ENCODE data around the gene EPHA8.

EPHA8 gene

GRCh38 chr1:22529901-22530621 lies 33.2 kb upstream of the EPHA8 start:
- TF ChIP-seq CTCF (IDR thresholded peaks at IDR 0.05; ENCODE audit: low read depth, low read length) (no peak), POLR2A (IDR thresholded peaks at IDR 0.05; ENCODE audit: extremely low read depth, insufficient read length) (no peak), MYC (IDR thresholded peaks at IDR 0.05; ENCODE audit: low read depth, low read length) (no peak), MAX (IDR thresholded peaks at IDR 0.05; ENCODE audit: low read depth, low read length) (no peak)
- DNase-seq (ENCODE audit: low read depth) = no peak
- no peak overlapping the region for H3K4me3 ChIP-seq (ENCODE audit: low read depth, low read length)

DNA sequence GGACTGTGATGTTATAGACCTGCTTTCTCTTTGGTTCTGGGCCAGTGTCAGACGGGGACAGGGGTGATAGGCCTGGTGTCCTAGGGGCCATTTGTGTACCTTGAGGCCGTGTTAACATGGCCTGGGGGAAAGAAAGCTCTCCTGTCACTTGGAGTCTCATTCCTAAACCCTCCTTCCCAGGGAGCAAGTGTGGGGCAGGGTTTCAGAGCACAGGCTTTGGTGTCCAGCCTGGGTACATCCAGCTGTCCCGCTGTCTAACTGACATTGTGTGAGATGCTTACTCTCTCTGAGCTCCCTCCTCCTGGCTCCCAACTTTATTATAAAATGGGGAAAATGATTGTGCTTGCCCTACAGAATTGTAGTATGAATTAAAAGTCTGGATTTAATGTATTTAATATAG lies 32.6 kb upstream of the EPHA8 start:
- TF ChIP-seq CTCF (IDR thresholded peaks at IDR 0.05; ENCODE audit: low read depth, low read length) = no peak
- no peak for TF ChIP-seq MYC (IDR thresholded peaks at IDR 0.05; ENCODE audit: low read depth, low read length)
- TF ChIP-seq POLR2A (IDR thresholded peaks at IDR 0.05; ENCODE audit: extremely low read depth, insufficient read length) = no peak
- no peak for TF ChIP-seq MAX (IDR thresholded peaks at IDR 0.05; ENCODE audit: low read depth, low read length)
- no peak overlapping the region for H3K4me3 ChIP-seq (ENCODE audit: low read depth, low read length)
- no peak for DNase-seq (ENCODE audit: low read depth)

DNA sequence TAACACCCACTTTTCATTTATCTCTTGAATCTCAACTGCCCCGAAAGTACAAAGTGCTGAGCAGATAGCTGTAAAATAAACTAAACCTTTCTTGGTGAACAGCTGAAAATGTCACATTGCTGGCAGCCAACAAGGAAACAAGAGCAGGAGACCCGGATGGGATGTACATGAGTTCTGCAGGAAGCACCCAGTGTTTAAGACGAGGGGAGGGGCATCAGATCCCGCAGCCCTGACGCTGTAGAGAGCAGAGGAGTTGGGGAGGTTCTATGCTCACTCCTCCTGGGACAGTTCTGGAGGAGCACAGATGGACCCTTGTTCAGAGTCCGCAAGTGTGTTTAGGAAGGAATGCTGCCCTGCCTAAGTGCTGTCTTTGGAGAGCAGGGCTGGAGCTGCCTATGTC lies 32.0 kb upstream of the EPHA8 start:
- no peak overlapping the region for H3K4me3 ChIP-seq (ENCODE audit: low read depth, low read length)
- DNase-seq (ENCODE audit: low read depth) = no peak
- TF ChIP-seq POLR2A (IDR thresholded peaks at IDR 0.05; ENCODE audit: extremely low read depth, insufficient read length) (no peak), CTCF (IDR thresholded peaks at IDR 0.05; ENCODE audit: low read depth, low read length) (no peak), MYC (IDR thresholded peaks at IDR 0.05; ENCODE audit: low read depth, low read length) (no peak), MAX (IDR thresholded peaks at IDR 0.05; ENCODE audit: low read depth, low read length) (no peak)

GRCh38 chr1:22533244-22533895 lies 29.9 kb upstream of the EPHA8 start:
- no peak for DNase-seq (ENCODE audit: low read depth)
- no peak overlapping the region for H3K4me3 ChIP-seq (ENCODE audit: low read depth, low read length)
- no peak for TF ChIP-seq CTCF (IDR thresholded peaks at IDR 0.05; ENCODE audit: low read depth, low read length)
- no peak for TF ChIP-seq MYC (IDR thresholded peaks at IDR 0.05; ENCODE audit: low read depth, low read length)
- TF ChIP-seq MAX (IDR thresholded peaks at IDR 0.05; ENCODE audit: low read depth, low read length) = no peak
- no peak for TF ChIP-seq POLR2A (IDR thresholded peaks at IDR 0.05; ENCODE audit: extremely low read depth, insufficient read length)

DNA sequence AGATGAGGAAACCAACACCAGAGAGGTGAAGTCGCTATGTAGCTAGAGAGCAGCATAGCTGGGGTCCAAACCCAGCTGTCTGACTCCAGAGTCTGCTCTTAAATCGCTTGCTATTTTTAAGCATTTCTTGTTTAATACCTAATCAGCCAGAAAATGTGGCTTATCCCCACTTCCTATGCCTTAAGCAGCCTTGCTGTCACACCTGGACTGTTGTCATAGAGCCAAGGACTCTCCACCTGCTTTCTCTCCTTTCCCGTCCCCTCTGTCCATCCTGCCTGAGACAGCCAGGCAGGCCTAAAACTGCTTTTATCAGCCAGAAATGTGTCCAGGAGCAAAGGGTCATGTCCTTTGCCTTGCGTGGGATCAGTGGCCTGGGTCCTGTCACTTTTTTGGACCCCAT lies 28.3 kb upstream of the EPHA8 start:
- TF ChIP-seq CTCF (IDR thresholded peaks at IDR 0.05; ENCODE audit: low read depth, low read length) (no peak), MAX (IDR thresholded peaks at IDR 0.05; ENCODE audit: low read depth, low read length) (no peak), MYC (IDR thresholded peaks at IDR 0.05; ENCODE audit: low read depth, low read length) (no peak), POLR2A (IDR thresholded peaks at IDR 0.05; ENCODE audit: extremely low read depth, insufficient read length) (no peak)

More for the DNA sequence above, 28.3 kb upstream of the EPHA8 start:
- DNase-seq (ENCODE audit: low read depth) = no peak
- no peak overlapping the region for H3K4me3 ChIP-seq (ENCODE audit: low read depth, low read length)

Data from NB4 (cell line).